ENCODE results near the gene AQP10.

DNA sequence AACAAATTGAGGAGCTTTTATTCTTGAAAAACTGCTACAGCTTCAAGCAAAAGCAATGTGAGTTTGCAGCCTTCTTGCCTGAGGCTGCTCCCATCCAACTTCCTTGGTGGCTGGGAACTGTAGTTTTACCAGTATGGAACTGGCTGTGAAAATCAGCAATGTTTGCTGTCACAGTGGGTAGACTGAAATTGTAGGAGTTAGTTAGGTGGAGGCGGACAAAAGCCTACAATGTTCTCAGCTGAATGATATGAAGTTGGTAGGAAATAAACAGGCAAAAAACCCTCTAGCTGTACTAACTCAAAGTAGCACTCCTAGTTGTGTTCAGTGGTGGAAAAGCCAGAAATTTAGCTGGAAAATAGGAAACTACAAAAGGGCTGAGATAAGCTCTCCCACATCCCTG, 30.0 kb upstream of the AQP10 start:
- no peak for TF ChIP-seq POLR2AphosphoS5 (IDR thresholded peaks at IDR 0.05; ENCODE audit: low read depth, low read length)
- TF ChIP-seq TAF1 (IDR thresholded peaks at IDR 0.05; ENCODE audit: borderline replicate concordance, low read depth, low read length) = no peak
- TF ChIP-seq POLR2A (IDR thresholded peaks at IDR 0.05; ENCODE audit: low read depth, low read length) = no peak
